Stimulated activated CD8-positive, alpha-beta memory T cell treated with anti-CD3 and anti-CD28 coated beads, Interleukin-2, amount 100 ng/mL, for 1 hour (primary cell): ENCODE data around the gene ADGRA1.
"Not testable (repeated sequence)": the region's sequence is repeated elsewhere in the genome, so short reads cannot be mapped to it uniquely, and the experiment has no call there.

Experiments
- DNase-seq, 2 donors: peaks; one replicate each; pipeline ENCODE4 v3.0.0-alpha.2; 2020; ENCODE audit warnings: low read depth in 2 of 2

The ADGRA1 gene

GRCh38 chr10:133087679-133088178 is at the start of gene ADGRA1:
Gene ADGRA1 (plus strand): TSS chr10:133087924. CDS start chr10:133088910, 986 bp downstream.
- DNase-seq = no peak

GRCh38 chr10:133038036-133038823 is 49.5 kb upstream of the ADGRA1 start:
- DNase-seq = no peak

GRCh38 chr10:133039107-133039802 is 48.5 kb upstream of the ADGRA1 start:
- no peak for DNase-seq

- no peak for DNase-seq
Measured at GRCh38 chr10:133039803-133040165, 47.9 kb upstream of the ADGRA1 start.

- DNase-seq = no peak
Measured at GRCh38 chr10:133040198-133040597, 47.5 kb upstream of the ADGRA1 start.

- DNase-seq = no peak
Measured at GRCh38 chr10:133041101-133041500, 46.6 kb upstream of the ADGRA1 start.

- DNase-seq = no peak
Measured at GRCh38 chr10:133042061-133042460, 45.7 kb upstream of the ADGRA1 start.

GRCh38 chr10:133042816-133043215 is 44.9 kb upstream of the ADGRA1 start:
- DNase-seq = no peak

GRCh38 chr10:133043541-133044225 is 44.0 kb upstream of the ADGRA1 start:
- DNase-seq = no peak

GRCh38 chr10:133044401-133044811 is 43.3 kb upstream of the ADGRA1 start:
- DNase-seq = no peak

GRCh38 chr10:133045556-133046389 is 42.0 kb upstream of the ADGRA1 start:
- no peak for DNase-seq

- DNase-seq = no peak
Measured at GRCh38 chr10:133046390-133046765, 41.3 kb upstream of the ADGRA1 start.

GRCh38 chr10:133047526-133048123 is 40.1 kb upstream of the ADGRA1 start:
- DNase-seq = no peak

- no peak for DNase-seq
Measured at GRCh38 chr10:133048266-133048665, 39.5 kb upstream of the ADGRA1 start.

- DNase-seq = no peak
Measured at GRCh38 chr10:133048926-133049325, 38.8 kb upstream of the ADGRA1 start.

- DNase-seq = no peak
Measured at GRCh38 chr10:133049639-133050038, 38.1 kb upstream of the ADGRA1 start.

GRCh38 chr10:133050371-133050770 is 37.4 kb upstream of the ADGRA1 start:
- no peak for DNase-seq

GRCh38 chr10:133052076-133052475 is 35.6 kb upstream of the ADGRA1 start:
- DNase-seq = no peak

GRCh38 chr10:133053527-133054133 is 34.1 kb upstream of the ADGRA1 start:
- DNase-seq = not testable (repeated sequence)

- no peak for DNase-seq
Measured at GRCh38 chr10:133055470-133055869, 32.3 kb upstream of the ADGRA1 start.

- DNase-seq = no peak
Measured at GRCh38 chr10:133056001-133056400, 31.7 kb upstream of the ADGRA1 start.
